NCI-H2029 (cell line): Measurements from ENCODE around the gene MAPRE2.

Experiments
- DNase-seq: peaks from one replicate; lab custom pipeline; 2025; lab: John Stamatoyannopoulos, UW

MAPRE2 gene

DNA sequence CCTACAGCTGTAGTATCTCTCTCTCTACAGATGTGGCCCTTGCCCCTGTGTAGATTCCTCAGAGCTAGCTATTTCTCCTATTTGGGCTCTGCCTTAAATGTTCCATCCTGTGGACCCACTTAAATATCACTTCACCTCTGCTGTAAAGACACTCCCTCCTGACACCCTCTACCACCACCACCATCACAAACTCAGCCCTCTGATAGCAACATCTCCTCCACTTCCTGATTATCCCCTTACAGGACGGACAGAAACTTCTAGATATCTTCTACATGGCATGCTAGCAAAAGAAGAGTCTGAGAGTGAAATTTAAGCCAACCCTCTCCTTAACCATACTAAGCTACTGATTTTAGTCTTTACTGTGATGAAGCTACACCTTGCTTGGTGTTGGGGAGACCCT is 3.2 kb upstream of the MAPRE2 start:
- no peak for DNase-seq

DNA sequence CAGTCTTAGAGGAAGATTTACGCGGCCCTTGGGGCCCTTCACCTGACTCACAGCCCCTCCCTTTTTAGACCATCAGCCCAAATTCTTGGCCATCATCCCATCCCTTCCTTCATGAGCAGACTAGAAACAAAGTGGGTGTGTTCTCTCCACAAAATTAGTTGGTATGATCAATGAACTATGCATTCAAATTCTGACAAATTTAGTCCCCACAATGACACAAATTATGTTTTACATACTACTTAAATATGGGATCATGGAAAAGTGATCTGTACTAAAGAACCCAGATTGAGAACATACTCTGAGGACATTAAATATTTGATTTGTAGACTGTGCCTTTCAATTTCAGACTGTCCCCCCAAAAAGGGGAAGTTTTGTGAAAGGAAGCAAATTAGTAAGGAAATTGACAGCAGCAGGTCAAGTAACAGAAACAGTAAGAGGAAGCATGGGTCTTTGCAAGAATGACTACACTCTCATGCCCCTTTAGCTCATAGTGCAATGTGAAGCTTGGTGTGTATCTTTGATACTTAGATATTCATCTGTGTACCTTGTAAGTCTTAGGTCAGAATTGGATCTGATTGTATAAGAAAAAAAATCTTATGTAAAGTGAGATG is 2.2 kb upstream of the MAPRE2 start:
- DNase-seq: no peak

DNA sequence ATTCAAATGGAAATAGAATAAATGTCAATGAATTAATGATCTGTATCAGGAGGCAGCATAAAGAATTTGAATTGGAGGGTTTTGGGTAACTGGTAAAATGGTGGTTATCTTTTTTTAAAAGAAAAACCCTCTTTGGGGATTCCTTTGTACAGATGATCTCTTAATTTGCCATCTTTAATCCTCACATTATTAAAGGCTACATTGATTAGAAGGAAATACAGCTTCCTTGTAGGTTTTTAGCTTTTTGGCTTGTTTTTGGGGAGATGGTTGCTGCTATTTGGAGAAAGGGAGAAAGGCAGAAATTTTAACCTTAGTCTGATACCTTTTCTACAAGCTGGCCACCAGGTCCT is 600 bp upstream of the MAPRE2 start:
- DNase-seq: no peak

DNA sequence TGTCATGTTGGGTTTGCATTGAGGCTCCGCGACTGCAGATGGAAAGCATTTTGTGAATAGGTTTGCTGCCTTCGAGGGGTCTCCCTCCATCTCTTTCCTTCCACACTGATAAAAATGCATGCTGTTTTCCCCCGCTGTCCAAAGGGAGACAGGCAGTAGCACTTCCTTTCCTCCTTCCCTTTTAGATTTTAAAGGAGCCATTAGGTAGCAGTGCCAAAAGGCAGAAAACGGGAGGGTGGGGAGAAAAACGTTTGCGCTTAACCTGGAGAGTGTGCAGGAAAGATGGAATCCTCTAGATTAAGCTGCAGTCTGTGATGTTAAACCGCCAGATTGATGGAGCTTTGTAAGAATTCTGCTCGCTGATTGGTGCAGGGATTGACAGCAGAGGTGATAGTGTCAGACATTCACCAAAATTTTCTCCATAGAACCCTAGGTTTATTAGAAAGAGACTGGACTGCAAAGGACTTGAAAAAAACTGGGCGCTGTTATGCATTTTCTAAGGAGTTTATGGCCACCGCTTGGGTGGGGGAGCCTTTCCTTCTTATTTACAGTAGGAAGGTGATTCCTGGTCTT is 688 bp downstream of the MAPRE2 start:
- no peak for DNase-seq

DNA sequence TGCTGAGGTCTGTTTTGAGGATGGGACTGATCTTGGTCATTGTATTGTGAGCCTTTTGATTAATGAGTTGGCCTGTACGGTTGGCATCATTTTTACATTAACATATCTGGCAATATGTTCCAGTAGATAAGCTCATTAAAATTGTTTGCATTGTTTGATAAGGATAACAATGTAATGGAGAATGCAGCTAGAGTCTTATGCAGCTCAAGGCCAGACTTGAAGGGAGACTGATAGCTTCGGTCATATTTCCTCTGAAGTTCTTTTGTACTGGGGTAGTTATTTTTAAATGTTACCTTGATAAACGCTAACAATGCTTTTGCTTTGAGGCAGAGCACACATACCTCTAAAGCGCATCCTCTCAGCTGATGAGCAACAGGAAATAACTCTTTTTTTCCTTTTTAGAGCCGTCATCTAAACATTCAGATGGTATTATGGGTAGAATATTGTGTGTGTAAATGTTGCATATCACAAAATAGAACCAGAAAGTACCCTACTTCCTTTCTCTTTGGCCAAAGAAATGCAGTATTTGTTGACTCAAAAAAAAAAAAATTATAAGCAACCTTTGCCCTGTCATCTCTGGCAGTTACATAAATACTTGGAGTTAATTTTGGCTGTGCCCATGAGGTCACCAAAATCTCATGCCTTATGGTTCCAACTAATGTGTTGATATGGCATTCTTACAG is 1.3 kb downstream of the MAPRE2 start:
- no peak for DNase-seq

DNA sequence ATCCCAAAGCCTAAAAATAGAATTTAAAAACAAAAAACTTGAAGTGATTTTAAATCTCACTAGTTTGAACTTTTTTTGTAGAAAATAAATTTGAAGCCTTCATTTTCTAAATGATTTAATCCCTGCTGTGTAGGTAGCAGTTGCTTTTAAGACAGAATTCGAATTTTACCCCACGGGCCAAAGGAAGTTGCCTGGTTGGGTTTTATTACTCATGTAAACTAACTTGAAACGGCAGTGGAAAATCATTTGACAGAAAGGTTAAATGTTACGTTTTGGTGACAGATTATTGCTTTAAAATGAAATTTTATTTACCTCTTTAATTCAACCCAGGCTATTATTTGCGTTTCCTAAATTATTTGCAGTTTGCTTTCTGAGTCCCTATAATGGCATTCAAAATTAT is 2.0 kb downstream of the MAPRE2 start:
- no peak for DNase-seq

DNA sequence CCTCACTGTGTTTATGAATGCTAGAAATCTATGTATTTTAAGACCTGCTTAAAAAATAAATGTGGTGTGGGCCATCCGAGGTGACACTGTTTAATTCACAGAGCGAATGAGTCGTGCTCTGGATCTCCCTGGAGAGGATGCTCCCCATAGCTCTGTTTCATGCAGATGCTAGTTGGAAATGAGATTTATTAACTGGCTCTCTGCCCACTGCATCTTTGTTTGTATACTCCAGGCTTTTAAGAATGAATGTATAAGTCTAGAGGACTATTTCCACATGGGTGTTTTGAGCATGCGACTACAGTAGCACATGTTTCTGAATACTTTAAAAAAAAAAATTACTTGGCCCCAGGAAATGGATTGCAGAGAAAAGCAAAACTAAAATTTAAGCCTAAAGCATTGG is 3.9 kb downstream of the MAPRE2 start:
- DNase-seq: no peak

DNA sequence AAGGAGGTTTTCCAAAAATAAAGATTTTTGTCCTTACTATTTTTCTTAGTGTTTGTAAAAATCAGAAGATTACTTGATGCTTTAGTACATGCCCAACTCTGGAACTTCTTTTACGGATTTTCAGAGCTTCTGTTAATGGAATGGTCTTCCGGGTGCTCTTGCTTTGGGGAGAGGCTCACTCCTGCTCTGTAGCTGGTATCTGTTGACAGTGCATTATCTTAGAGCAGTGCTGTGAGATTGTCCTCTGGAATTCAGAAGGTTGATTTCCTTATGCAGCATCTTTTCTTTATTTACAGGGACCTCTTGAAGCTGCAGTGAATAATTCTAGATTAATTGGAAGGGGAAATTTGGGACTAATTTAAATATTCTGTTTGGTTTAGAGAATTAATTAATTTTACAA is 4.6 kb downstream of the MAPRE2 start:
- no peak for DNase-seq

DNA sequence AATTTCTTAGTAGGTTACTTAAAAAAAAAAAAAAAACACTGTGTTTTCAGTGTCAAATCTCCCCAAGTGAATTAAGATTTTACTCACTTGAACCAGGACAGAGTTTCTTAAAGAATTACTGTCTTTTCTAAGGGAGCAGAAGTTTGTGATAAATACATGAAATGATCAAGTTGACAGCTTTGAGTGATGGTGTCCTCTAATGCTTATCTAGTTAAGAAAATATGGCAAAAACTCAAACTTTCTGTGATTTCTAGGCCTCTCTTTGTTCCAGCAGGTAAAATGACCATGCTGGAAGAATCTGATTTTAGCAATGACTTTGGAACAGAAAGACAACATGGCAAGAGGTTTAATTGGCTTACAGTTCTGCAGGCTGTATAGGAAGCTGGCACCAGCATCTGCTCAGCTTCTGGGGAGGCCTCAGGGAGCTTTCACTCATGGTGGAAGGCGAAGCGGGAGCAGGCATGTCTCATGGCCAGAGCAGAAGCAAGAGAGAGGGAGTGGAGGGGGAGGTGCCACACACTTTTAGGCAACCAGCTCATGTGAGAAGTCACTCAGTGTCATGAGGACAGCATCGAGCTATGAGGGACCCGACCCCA is 6.6 kb downstream of the MAPRE2 start:
- DNase-seq: no peak

DNA sequence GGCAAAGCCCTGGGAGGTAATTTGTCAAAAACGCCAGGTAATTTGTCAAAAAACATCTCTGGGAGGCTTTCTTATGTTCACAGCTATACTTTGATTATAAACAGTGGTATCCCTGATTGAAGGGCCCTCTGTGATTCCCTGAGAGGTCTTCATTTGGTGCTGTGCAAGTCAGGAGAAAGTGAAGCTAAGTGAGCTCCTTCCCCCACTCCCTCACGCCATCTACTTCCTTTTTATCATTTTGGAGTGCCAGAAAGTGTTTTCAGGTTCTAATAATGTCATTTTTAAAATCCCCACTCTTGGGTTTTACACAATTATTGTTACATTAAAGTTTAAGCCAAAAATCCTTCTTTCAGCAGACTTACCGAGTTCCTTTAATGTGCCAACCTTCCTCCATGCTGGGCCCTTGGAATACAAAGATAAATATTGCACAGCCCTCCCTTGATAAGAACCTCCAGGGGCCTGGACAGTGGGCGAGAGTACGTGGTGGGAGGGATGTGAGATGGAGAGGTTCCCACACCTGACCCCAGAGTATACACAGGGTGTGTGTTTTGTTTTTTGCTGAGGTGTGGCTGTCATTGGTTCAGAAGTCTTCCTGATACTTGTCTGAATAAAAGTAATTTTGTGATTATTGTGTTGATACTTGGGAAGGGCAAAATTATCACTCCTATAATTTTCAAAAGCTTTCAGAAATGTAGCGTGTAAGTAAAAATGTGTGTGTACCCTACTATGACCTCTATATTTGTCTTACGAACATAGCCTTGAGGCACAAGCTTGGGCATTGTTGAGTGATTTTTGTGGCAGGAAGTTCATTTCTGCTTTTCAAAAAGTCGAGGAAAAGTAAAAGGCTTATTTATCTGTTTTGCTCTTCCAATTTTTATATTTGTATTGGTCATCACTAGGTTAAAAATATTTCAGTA is 8.2 kb downstream of the MAPRE2 start:
- DNase-seq: no peak

DNA sequence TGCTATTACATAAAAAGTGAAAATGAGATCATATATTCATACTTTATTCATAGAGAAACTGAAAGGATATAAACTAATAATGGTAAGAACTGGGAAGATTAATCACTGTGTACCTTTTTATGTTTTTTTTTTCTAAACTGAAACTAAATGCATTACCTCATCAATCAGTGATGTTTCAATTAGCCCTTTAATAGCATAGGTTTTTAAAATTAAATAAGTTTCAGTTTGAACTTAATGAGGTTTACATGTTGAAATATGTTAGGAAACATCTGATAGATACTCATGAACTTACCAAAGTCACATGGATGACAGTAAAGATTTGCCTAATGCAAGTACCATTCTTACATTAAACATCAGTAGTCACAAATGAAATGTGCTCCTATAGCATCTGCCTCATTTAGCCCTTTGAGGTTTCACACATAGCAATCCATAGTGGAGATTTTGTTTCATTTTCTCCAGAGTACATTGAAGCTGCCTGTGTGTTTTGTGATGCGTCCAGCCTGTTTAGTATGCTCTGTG is 8.9 kb downstream of the MAPRE2 start:
- DNase-seq: no peak

DNA sequence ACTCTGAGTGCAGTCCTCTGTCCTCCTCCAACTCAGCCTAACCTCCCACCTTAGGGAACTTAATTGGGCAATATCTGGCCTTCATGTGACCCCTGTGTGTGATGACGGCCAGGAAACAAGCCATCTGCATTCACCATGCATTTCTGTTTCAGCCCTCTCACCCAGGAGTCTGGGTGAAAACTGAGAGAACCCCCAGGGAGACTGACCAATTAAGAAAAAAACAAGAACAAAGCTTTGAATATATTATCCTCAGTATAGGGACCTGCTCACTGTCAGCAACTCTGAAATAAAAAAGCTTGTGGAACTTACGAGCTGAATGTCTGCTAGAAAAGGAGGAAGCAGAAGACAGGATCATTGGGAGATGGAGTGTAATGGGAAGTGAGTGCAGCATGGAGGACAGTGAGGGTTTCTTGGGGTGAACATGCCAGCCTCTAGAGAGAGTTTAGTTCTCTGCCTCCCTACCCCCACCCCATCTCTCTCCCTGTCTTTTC is 9.5 kb downstream of the MAPRE2 start:
- no peak for DNase-seq

DNA sequence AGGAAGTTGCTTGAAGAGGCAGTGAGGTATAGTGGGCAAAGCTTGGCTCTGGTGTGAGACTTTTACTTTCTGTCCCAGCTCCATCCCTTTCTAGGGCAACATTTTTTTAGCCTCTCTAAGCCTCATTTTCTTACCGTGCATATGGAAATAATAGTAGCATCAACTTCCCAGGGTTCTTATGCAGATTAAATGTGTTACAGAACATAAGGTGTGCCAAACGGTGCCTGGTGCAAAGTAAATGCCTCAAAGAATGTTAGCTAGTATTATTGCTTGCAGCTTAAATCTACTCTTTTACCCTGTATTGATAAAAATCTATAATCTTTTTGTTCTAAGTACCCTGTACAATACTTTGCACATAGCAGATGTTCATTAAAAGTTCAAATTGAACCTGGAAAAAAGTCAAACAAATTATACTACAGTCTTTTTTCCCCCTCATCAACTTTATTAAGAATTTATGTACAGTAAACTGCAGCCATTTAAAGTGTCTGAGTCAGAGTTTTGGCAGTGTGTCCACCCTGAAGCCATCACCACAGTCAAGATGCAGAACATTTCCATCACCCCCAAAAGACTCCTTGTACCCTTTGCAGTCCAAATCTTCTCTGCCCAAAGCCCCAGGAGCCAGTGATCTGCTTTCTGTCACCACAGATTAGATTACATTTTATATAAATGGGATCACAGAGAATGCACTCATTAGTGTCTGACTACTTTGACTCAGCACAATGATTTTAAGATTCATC is 10.6 kb downstream of the MAPRE2 start:
- DNase-seq: no peak

DNA sequence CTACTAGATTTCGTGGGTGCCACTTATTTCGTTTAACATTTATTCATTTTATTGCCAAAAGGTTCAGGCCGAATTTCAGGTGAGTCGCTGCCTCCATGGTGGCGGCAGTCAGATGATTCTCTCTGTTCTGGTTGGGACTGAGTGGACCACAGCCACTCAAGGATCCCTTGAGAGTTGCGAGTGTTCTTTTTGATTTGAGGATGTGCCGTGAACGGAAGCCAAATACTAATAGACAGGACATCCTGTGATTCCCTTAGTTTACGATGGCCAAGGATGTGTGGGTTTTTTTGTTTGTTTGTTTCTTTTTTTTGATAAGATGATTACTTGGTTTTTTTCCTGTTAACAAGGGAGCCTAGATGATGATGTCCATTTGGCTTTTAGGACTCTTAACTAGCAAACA is 13.2 kb downstream of the MAPRE2 start:
- no peak for DNase-seq

DNA sequence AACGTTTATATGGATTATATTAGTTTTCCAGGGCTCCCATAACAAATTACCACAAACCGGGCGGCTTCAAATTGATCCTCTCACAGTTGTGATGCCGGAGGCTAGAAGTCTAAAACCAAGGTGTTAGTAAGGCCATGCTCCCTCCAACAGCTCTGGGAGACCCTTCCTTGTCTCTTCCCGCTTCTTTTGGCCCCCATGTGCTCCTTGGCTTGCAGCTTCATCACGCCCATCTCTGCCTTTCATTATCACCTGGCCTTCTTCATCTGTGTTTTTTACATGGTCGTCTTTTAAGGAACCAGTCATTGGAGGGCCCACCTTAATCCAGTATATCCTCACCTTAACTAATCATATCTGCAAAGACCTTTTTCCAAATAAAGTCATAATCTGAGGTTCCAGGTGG is 13.9 kb downstream of the MAPRE2 start:
- no peak for DNase-seq

DNA sequence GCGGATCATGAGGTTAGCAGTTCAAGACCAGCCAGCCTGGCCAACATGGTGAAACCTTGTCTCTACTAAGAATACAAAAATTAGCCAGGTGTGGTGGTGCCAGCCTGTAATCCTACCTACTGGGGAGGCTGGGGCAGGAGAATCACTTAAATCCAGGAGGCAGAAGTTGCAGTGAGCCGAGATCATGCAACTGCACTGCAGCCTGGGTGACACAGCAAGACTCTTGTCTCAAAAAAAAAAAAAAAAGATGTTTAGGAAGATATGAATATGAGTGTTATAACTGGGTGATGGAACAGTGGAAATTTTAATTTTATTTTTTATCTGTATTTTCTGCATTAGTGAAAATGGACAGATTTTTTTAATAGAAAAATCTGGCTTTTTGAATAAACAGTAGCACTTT is 14.5 kb downstream of the MAPRE2 start:
- DNase-seq: no peak

DNA sequence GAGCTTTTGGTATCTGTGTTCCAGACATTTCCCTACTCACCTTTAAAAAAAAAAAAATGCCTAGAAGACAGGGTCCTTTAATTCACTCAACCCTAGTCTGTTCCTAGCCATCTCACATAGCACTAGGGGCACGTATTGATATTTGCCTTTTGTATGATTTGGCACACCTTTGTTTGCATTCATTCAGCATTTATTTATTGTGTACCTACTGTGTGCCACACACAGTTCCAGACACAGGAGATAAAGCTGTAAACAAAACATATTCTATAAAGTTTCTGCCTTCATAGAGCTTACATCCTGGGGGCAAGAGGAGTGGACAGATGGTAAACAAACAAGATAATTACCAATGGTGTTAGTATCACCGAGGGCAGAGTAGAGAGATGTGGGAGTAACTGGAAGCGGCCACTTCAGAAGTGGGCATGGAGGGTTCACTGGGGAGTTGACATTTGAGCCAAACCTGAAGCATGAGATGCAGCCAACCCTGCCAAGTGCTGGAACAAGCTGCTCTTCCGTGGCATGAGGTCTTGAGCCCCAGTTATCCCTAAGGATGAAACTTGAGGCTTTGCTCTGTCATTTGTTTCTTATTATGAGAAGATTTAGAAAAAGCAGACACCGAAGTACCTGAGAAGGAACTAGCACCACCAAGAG is 18.2 kb downstream of the MAPRE2 start:
- DNase-seq: peak; percentile 22

DNA sequence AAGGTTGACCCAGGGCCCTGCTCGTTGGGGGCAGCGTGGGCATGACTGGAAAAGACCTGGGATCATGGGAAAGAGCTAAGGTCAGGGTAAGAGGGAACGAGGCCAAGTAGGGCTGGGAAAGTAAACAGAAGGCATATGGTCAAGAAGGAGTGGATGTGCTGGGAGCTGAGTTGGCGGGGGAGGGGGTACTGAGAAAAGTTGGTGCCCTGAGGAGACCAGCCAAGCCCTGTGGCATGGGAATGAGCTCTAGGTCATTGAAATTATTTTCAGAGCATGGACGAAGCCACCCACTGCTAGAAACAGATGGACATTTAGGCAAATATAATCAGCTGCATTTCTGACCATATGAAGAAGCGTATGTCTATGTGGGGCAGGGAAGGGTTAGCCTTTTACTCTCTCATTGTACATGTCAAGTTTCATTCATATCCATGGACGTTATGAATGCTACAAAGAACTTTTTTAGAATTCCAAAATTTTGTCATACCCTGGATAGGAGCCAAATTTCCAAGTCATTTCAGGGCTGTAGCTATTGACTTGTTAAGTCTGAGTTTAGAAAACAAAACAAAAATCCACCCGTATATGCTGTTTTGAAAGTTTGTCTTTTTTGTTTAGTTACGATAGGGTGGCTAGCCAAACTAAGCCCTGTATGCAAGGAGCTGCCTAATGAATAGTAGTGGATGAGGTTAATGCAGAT is 19.1 kb downstream of the MAPRE2 start:
- DNase-seq: no peak

DNA sequence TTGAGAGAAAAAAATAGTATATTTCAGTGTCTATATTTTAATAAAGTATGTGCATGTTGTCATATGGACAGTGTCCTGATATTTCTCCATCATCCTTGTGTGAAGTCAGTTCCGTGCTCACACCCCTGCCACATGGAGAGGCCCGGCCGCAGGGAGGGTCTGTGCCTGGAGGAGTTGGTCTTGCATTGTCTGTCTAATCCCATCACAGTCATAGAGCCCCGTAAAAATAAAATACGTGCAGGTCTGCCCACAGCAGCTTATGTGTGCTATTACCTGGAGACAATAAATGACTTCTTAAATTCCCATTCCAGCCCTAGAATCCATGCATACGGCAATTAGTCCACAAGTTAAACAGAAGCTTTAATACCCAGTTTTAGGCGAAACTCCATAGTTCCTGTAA is 20.1 kb downstream of the MAPRE2 start:
- DNase-seq: no peak

DNA sequence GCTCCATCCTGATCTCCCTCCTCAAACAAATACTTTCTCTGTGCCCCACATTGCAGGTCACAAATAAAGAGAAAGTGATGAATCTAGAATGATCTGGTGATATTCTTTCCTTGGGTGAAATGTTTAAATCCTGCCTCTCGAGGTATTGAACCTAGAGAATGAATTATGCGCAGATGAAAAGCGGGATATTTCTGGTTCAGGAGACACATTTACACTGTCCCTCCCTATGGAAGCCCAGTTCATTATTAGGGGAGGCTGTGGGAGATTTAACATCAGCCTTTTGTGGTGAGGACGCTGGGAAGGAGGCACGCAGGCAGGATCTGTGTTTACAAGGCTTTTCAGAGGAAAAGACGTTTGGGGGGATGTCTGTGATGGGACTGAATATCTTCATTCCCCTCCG is 20.6 kb downstream of the MAPRE2 start:
- DNase-seq: no peak
